ENCODE measurements around the gene NPTX2. TPM values are rescaled to one million over a fixed set of nuclear protein-coding genes. Genes with fewer than 3 reads are reported as not detected.

NPTX2 gene
- total and polyA plus RNA-seq, 10 of the 15 experiments (the other 5 are each of a cell fraction or from before 2014, with no cell fraction given): 0.04 TPM; not detected in 9

GRCh38 chr7:98643236-98643985, 26.3 kb downstream of the NPTX2 start:
- Histone ChIP-seq H3K4me3 (no peak overlapping the region), H3K79me2 (ENCODE audit: control insufficient read depth, insufficient read depth, low read length) (no peaks in the 10 kb centered on the region), H3K9me3 (replicated peaks; ENCODE audit: control insufficient read depth, insufficient read depth, low read length) (peaks cover 8% of the 10 kb centered on the region; the same call in 1 of the 3 replicates), H4K20me1 (ENCODE audit: control insufficient read depth, insufficient read depth) (no peaks in the 10 kb centered on the region), H3K27ac (ENCODE audit: control insufficient read depth, insufficient read depth) (no peak overlapping the region), H3K4me2 (ENCODE audit: control insufficient read depth, insufficient read depth) (no peak overlapping the region), H2AFZ (ENCODE audit: control insufficient read depth, low read depth, low read length) (no peak overlapping the region), H3K36me3 (ENCODE audit: control insufficient read depth in 2 of 2, insufficient read depth in 2 of 2, low read length in 1 of 2) (no peaks in the 10 kb centered on the region), H3K4me1 (ENCODE audit: control insufficient read depth, insufficient read depth, low read length) (peaks cover 26% of the 10 kb centered on the region), H3K9ac (ENCODE audit: control insufficient read depth, insufficient read depth, low read length) (no peak overlapping the region), H3K27me3 (replicated peaks in 1 of 2; ENCODE audit: control insufficient read depth in 2 of 2, insufficient read depth in 2 of 2, low read length in 1 of 2) (no peaks in the 10 kb centered on the region)
- DNase-seq (ENCODE audit: low read depth, low spot score) (peak; percentile 26), ATAC-seq (peak; percentile 61), FAIRE-seq (no peak)
- in situ Hi-C loops (cut with MboI): no loop called here
- WGBS (ENCODE audit: insufficient coverage, insufficient replicate concordance, low lambda C conversion rate, missing lambda C conversion rate): 26% methylated on average over 3 of the region's 3 CpGs
- ChIA-PET CTCF (interaction anchor here (0.7 to 2.6 kb wide), 2 partner anchors 102 to 211 kb away, joined by 3 to 9 read pairs; no protein-coding TSS in a partner anchor), RAD21 (ENCODE audit: unreplicated experiment) (no interaction called here), POLR2A (no interaction called here), SMC1A (ENCODE audit: uncharacterized antibody, unreplicated experiment) (no interaction called here)
- intact Hi-C loops (cut with micrococcal nuclease; ENCODE audit: unreplicated experiment): loop anchor here (5.0 kb wide), 2 partner anchors 154 to 199 kb away; no protein-coding TSS in a partner anchor
- BruUV-seq (replicated peaks): no TSS peak
- 0 out of 2 replicates have a peak, but pooled peaks have one; percentile 28 for TF ChIP-seq TCF12 (IDR thresholded peaks at IDR 0.05; ENCODE audit: low read depth, low read length)
- TF ChIP-seq ZNF384 (IDR thresholded peaks at IDR 0.05; ENCODE audit: borderline replicate concordance, low read depth, low read length): 0 out of 2 replicates have a peak, but pooled peaks have one; percentile 16
- TF ChIP-seq RUNX3 (IDR thresholded peaks at IDR 0.05; ENCODE audit: low read length): peak; percentile 41; the same call in 1 of the 2 replicates
- no peak for TF ChIP-seq TARDBP (IDR thresholded peaks at IDR 0.05; ENCODE audit: borderline replicate concordance)
- TF ChIP-seq, protein P1, sequence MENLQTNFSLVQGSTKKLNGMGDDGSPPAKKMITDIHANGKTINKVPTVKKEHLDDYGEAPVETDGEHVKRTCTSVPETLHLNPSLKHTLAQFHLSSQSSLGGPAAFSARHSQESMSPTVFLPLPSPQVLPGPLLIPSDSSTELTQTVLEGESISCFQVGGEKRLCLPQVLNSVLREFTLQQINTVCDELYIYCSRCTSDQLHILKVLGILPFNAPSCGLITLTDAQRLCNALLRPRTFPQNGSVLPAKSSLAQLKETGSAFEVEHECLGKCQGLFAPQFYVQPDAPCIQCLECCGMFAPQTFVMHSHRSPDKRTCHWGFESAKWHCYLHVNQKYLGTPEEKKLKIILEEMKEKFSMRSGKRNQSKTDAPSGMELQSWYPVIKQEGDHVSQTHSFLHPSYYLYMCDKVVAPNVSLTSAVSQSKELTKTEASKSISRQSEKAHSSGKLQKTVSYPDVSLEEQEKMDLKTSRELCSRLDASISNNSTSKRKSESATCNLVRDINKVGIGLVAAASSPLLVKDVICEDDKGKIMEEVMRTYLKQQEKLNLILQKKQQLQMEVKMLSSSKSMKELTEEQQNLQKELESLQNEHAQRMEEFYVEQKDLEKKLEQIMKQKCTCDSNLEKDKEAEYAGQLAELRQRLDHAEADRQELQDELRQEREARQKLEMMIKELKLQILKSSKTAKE (IDR thresholded peaks at IDR 0.05; ENCODE audit: low read depth, poor library complexity, severe bottlenecking): no peak
- TF ChIP-seq NFXL1 (IDR thresholded peaks at IDR 0.05; ENCODE audit: borderline replicate concordance): no peak
